NCI-H2196 (cell line): ENCODE data around the gene GALNT7.
A peak's percentile ranks its signal among the peaks of the same experiment; 100 is the strongest.

ENCODE experiments used
- DNase-seq: peaks from one replicate; lab custom pipeline; 2025; ENCODE audit not compliant: unreplicated experiment; lab: John Stamatoyannopoulos, UW

The GALNT7 gene

DNA sequence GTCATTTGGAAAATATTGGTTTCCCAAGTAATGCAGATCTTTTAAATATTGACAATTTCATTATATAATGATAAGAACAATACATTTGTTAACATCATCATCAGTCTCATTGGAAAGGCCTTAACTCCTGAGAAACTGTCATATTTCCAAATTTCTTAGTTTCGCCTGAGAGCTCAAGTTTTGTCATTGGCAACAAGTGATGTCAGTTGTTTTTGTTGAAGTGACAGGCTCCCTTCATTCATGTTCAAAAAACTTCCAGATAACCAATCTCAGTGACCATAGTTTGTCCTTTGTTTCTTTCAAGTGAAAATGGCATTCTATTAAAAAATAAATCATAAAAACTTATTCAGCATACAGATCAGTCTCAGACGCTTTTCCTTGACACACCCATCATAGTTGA lies 93.8 kb downstream of the GALNT7 start:
- no peak for DNase-seq

DNA sequence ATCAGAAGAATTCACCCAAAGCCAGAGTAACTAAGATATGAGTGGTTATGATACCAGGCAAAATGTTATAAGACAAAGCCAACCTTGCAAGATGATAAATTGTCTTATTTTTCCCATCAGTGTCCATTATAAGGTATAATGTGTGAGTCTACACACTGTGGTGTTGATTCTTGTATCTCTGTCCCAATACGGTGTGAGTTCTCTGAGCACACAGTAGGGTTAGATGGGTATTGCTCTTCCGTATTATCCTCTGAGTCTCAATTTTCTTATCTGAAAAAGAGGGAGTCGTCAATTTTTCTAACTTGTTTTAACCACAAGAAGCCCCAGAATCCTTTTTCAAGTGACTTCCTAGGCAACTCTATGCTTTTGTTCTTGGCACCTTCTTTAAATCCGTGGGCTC lies 95.6 kb downstream of the GALNT7 start:
- no peak for DNase-seq

DNA sequence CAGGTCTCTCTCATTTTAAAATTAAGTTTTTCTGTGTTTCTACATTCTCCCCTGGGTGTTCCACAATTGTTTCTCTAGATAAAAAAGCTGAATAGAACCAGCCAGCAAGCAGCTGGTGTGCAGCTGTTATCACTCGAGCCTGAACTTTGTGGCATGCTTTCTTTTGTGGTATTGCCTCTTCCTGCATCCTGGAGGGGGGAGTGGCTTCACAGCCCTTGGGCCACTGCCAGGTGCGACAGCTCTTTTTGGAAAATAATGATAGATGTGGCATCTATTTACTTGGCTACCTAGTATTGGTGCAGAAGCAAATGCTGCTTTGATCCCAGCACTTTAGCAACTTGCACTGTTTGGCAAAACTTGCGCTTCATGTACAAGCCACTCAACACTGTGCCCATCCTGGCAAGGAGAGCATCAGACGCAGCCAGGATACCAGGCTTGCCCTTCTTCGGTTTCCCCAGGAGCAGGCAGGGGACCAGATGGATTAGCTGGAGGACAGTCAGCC lies 96.1 kb downstream of the GALNT7 start:
- peak; percentile 63 for DNase-seq

GRCh38 chr4:173265751-173266150 lies 97.1 kb downstream of the GALNT7 start:
- DNase-seq, result no peak

GRCh38 chr4:173267711-173268110 lies 99.1 kb downstream of the GALNT7 start:
- no peak for DNase-seq

DNA sequence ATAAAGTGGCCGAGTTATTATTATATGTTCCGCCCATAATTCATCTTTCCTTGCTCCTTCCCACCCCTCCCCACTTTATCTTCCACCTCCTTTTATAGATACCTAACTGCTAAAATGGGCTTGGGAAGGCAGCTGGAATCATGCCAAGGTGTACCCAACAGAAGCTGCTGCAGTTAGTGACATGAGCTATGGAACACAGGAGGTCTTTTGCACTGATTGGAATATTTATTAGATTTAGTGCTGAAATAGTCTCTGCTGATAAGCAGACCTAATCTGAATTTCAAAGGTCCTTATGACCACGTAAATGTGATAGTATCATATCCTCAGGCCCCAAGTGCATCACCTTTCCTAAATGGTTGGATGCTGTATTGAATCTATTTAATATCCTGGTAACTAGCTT lies 100.7 kb downstream of the GALNT7 start:
- DNase-seq, result no peak

- peak; percentile 23 for DNase-seq
Observed at GRCh38 chr4:173270312-173271027, 101.9 kb downstream of the GALNT7 start.

DNA sequence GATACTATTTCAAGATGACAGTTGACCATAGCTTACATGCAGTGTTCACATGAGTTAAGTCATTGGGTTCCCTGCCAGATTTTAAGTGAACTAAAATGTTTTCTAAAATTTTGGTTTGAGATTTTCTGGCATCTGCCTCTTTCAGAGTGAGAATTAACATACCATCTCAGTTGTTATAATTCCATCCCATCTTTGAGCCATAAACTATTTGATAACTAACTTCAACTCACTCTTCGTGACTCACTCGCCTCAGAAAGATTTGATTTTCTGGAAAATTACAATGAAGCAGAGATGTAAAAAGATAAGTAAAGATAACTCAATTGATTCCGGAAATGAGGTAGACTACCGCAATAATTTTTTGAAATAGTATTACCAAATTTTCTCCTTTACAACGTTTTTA lies 103.7 kb downstream of the GALNT7 start:
- DNase-seq, result no peak

GRCh38 chr4:173272996-173273395 lies 104.4 kb downstream of the GALNT7 start:
- DNase-seq, result no peak

- DNase-seq, result no peak
Observed at GRCh38 chr4:173273941-173274340, 105.3 kb downstream of the GALNT7 start.

DNA sequence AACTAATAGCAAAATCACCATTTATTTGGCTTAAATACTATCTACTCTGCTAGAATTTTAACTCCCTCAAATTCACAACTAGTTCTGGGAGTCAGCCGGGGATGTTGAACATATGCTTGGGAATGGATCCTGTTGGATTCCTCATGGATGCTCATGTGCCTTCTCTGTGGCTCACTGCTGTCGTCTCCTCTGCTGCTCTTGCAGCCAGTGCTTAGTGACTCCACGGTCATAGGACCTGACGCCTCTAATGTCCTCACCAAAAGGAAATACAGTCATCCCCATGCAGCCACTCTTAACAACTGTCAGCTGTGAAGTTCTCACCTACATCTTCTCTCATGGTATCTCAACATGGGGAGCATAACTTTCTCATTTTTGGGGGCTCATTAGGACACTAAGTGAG lies 106.1 kb downstream of the GALNT7 start:
- DNase-seq, result no peak

- no peak for DNase-seq
Observed at GRCh38 chr4:173275150-173275549, 106.5 kb downstream of the GALNT7 start.

DNA sequence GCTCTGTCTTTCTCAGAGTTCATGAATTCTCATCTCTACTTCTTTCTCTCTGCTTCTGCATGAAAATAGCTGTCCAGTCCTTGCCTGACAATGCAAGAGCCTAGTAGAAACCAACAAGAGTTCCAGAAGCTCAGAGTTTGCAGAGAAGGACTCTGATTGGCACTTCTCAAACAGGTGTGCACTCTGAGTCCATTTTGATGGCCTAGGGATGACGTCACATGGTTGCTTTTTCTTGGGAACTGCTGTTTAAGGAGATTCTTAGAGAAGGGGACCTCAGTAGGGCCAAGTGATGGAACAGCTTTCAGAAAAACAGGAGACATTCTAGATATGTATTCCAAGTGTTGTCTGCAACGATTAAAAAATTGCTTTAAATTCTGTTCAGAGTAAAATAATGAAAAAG lies 108.7 kb downstream of the GALNT7 start:
- DNase-seq, result no peak

GRCh38 chr4:173280998-173281397 lies 112.4 kb downstream of the GALNT7 start:
- no peak for DNase-seq

DNA sequence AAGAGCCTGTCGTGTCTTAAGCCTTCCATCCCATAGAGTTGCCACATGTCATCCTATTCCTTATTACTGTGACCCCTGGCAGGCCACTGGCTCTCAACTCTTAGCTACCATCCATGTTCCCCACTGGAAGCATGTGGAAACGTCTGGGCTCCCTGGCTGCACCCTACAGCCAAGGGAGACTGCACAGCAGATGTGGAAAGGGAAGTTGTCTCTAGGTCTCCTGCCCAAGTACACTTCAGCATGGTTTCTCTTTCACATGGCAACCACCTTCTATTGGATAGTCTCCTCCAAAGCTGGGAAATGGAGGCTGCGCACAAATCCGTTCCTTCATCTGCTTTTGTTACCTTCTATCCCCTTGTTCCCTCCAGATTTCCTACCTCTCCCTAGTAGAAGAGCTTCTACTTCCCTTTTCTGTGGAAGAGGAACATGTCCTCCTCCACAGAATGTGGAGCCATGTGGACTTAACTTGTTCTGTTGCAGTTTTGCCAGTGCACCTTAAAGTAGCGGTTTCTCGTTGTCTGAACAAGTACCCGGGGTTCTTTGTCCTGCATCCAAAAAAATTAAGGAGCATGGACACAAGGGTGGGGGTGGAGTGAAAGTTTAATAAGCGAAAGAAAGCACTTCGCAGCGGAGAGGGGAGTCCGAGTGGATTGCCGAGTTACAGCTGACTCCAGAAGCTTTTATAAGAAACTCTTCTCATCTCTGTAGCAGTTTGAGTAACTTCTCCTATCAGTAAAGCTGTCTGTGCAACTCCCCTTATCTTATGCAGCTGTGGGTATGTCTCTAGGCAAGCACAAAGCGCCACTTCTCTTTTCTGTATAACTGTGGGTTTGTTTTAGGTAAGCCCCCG lies 113.0 kb downstream of the GALNT7 start:
- DNase-seq, result no peak

DNA sequence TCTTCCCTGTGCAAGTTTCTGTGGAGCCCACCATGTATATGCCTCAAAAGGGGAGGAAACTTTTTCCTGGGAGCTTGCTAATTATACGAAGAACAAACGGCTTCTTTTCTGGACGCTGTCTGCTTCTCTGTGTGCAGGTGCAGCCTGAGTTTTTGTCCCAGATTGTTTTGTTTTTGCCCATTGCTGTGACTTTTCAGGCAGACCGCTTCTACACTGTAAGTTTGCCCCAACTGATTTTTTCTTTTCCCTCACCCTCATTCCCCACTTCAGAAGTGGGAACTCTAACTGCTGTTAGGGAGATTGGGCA lies 113.6 kb downstream of the GALNT7 start:
- DNase-seq, result no peak

- no peak for DNase-seq
Observed at GRCh38 chr4:173282626-173283025, 114.0 kb downstream of the GALNT7 start.

- DNase-seq, result no peak
Observed at GRCh38 chr4:173284463-173284862, 115.9 kb downstream of the GALNT7 start.

GRCh38 chr4:173287486-173287885 lies 118.9 kb downstream of the GALNT7 start:
- DNase-seq, result no peak

GRCh38 chr4:173288296-173288695 lies 119.7 kb downstream of the GALNT7 start:
- DNase-seq, result no peak

DNA sequence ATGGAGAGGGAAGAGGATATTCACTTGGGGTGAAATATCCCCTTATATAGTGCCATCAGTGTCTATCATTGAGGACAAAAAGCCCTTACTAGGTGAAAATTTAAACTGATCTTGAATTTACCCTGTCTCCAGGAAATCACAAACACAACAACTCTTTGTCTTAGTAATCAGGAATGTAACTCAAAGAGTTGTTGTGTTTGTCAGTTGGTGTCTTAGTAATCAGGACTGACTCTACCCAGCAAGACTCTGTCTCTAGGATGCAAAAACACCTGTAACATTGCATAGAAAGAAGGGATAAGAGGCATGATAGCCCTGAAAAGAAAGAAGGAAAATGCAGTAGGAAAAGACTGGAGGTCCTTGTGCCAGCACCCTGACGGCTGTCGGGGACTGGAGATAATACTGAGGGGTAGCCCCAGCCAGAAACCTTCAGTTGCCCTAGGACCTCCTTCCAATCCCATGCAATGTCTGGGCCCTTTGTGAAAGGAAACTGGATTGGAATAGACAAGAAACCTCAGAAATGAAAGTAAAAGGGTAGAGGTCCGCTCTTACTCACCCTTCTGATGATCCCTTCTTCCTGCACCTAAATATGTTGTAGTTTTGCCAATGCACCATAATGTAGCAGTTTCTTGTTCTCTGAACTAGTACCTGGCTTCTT lies 120.2 kb downstream of the GALNT7 start:
- no peak for DNase-seq

- no peak for DNase-seq
Observed at GRCh38 chr4:173289353-173289727, 120.7 kb downstream of the GALNT7 start.
